Stimulated activated CD4-positive, alpha-beta T cell treated with anti-CD3 and anti-CD28 coated beads, TNF-alpha, amount 100 ng/mL, for 24 hours (primary cell): Measurements from ENCODE around the gene MACROD2.
"Not testable (repeated sequence)": the region's sequence is repeated elsewhere in the genome, so short reads cannot be mapped to it uniquely, and the experiment has no call there.

ENCODE experiments used
- DNase-seq, 3 experiments: peaks; one replicate each; pipeline ENCODE4 v3.0.0-alpha.2; 2020; ENCODE audit warnings: low read depth in 3 of 3

The MACROD2 gene

GRCh38 chr20:16007962-16008361 lies 2012.6 kb downstream of the MACROD2 start:
- no peak for DNase-seq

GRCh38 chr20:16011056-16011455 lies 2015.7 kb downstream of the MACROD2 start:
- no peak for DNase-seq

DNA sequence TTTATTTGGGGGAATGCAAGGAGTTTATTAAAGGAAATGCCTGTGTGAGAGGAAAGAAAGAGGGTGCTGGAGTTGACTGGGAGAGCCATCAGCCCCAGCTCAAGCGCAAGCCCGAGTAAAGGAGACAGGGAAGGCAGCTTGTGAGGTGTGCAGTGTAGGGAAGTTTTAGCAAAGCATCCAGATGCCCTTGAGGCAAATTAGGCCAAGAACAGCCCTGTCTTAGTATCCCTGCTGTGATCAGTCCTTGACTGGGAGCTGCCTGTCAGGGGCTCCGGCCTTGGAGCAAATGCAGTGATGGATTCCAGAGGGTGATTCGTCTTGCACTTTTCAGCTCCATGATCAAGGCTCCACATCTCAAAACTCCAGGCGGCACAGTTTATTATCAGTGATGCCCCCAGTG lies 2016.2 kb downstream of the MACROD2 start:
- no peak for DNase-seq

GRCh38 chr20:16012934-16013333 lies 2017.6 kb downstream of the MACROD2 start:
- not testable (repeated sequence) for DNase-seq

GRCh38 chr20:16013631-16014030 lies 2018.3 kb downstream of the MACROD2 start:
- no peak for DNase-seq

DNA sequence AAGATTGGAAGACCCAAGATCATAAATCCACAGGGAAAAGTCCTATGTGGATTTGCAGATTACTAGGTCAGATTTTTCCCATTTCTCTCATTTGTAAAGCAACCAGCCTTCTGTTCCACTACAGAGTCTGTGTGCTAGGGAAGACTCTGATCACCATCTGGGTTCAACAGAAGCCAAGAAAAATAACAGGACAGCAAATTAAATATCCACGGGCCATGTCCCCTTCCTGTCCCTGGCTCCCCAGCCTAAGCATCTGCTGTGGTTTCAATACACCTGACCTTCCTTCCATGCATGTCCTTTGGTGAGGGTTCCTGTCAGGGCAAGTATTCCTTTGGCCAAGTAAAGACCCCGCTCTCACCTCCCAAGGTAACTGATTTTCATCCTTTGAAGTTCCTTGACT lies 2019.1 kb downstream of the MACROD2 start:
- no peak for DNase-seq

DNA sequence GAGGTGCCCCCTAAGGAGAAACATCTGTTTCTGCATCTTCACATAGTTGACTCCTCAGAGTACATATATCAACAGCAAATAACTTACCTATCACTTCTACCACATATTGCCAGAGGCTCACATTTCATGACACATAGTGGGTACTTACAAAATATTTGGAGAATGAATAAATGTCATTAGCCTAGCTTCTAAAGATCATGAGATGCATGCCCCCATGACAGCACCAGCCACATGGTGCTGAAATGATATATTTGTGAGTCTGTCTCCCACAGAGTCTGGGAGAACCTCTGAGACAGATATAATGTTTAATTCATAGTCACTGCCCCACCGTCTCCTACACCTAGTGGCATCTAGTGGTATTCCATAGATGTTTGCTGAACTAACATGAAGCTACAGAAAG lies 2022.3 kb downstream of the MACROD2 start:
- no peak for DNase-seq

DNA sequence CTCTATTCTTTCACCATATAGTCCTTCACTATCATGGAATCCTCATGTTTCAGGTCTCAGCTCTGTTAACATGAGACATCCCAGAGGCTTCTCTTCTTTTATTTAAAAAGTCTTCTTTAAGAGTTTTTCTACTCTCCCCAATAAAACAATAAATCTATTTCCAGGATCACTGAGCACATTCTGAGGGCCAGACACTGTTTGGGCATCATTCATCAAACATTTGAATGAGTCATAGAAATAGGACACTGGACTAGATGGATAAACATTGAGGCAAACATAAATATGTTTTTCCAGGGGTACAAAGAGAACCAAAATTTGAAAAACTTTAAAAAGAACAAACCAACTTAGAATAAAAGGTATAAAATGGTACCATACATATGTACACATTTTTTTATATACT lies 2023.6 kb downstream of the MACROD2 start:
- no peak for DNase-seq

- no peak for DNase-seq
These were observed 2025.7 kb downstream of the MACROD2 start for GRCh38 chr20:16020971-16021370.

- DNase-seq = no peak
These were observed 2029.8 kb downstream of the MACROD2 start for GRCh38 chr20:16025084-16025483.

DNA sequence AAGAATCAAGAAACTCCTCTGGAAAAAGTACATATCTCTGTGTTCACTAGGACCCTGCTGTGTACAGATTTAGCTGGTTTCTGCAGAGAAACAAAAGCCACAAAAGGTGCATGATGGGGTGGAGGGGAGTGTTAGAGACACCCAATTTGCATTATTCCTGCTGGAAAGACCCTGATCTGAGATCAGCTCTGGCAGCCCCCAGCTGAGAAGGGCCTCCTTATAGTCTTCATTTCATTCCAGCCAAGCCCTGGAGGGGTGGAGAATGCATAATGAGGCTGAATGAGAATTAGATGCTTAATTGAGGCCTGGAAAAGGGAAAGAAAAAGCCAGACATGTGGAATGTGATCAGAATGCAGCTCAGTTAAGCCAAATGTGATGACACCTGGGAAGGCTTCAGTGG lies 2032.4 kb downstream of the MACROD2 start:
- DNase-seq = no peak

DNA sequence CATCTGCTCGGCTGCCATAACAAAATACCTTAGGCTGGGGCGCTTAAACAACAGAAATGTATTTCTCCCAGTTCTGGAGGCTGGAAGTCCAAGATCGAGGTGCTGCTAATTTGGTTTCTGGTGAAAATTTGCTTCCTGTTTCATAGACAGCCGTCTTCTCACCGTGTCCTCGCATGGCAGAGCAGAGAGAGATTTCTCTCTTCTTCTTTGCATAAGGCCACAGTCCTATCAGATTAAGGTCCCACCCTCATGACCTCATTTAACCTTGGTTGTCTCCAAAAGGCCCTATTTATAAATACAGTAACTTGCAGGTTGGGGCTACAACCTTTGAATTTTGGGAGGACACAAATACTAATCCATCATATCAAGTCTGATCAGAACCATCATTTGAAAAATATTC lies 2033.6 kb downstream of the MACROD2 start:
- no peak for DNase-seq

GRCh38 chr20:16030253-16030652 lies 2034.9 kb downstream of the MACROD2 start:
- DNase-seq = no peak

GRCh38 chr20:16035576-16035975 lies 2040.3 kb downstream of the MACROD2 start:
- DNase-seq = no peak

DNA sequence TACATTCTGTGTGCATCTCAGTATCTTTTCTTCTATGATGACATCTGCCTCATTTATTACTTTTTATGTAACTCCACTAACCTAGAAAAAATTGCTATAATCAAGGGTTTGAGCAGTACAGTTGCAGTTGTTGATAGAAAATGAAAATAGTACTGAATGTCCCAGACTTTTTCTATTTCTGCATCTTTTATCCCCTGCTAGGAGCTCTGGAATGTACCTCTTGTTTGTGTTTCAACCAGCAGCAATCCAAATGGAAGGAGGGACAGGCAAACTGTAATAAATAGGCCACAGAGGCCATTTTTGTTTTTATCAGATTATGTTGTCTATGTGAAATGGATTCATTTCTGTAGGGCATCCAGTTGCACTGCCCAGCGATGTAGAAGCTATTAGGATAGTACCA lies 2041.0 kb downstream of the MACROD2 start:
- DNase-seq = no peak

GRCh38 chr20:16040742-16041141 lies 2045.4 kb downstream of the MACROD2 start:
- no peak for DNase-seq

GRCh38 chr20:16042731-16043130 lies 2047.4 kb downstream of the MACROD2 start:
- DNase-seq = no peak

DNA sequence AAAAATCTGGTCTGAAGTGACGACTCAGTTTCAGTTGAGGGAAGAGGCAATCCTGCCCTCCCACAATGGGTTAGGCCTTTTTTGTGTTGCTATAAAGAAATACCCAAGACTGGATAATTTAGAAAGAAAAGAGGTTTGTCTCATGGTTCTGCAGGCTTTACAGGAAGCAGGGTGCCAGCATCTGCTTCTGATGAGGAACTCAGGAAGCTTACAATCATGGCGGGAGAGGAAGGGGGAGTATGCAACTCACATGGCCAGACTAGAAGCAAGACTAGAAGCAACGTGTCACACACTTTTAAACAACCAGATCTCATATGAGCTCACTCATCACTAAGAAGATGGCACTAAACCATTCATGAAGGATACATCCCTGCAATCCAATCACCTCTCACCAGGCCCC lies 2048.6 kb downstream of the MACROD2 start:
- no peak for DNase-seq

DNA sequence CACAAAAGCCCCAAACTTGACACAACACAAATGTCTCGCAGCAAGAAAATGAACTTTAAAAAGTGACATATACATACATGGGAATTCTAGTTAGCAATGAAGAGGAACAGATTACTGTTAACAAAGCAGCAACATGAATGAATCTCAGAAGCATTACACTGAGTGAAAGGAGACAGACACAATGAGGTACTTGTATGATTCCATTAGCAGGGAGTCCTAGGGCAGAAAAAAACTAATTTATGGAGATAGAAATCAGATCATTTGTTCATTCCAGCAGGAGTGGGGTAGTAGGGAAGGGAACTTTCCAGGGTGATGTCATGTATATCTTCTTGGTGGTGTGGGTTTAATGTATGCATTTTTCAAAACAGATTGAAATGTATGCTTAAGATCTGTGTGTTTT lies 2053.6 kb downstream of the MACROD2 start:
- DNase-seq = no peak

- DNase-seq = no peak
These were observed 2054.3 kb downstream of the MACROD2 start for GRCh38 chr20:16049529-16050093.

- DNase-seq = no peak
These were observed 2055.1 kb downstream of the MACROD2 start for GRCh38 chr20:16050366-16050765.

GRCh38 chr20:16051968-16052367 lies 2056.7 kb downstream of the MACROD2 start:
- DNase-seq = no peak

DNA sequence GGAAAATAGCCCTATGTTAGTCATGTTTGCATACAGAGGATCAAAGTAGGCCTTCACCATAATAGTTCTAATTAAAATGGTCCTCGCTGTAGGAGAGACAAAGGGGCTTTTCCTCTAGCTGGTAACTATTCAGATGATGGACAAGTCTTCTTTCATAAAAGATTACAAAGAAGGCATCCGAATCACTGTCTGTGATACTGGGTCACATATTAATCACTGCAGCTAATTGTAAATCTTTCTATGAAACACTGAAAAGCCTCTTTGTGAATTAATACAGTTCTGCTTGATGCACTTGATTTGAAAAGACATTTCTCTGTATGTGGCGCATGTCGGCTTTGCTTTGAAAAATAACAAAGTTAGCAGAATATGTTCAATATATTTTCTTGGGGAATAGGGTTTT lies 2057.1 kb downstream of the MACROD2 start:
- no peak for DNase-seq

GRCh38 chr20:16054985-16055384 lies 2059.7 kb downstream of the MACROD2 start:
- DNase-seq = no peak

GRCh38 chr20:16057651-16058050 lies 2062.3 kb downstream of the MACROD2 start:
- DNase-seq = no peak
